Measurements from ENCODE around the gene ZMYM2. TPM values are rescaled to one million over a fixed set of nuclear protein-coding genes. Genes with fewer than 3 reads are reported as not detected.

The ZMYM2 gene
- total RNA-seq, 1 donor from 2014 or later: 61.1 TPM

GRCh38 chr13:20080377-20081164, 122.0 kb downstream of the ZMYM2 start:
- FAIRE-seq: no peak
- no peak for DNase-seq (ENCODE audit: low read depth)
- Histone ChIP-seq H3K36me3 (ENCODE audit: control insufficient read depth, insufficient read depth, low read length) (peaks cover 5% of the 10 kb centered on the region), H3K27me3 (ENCODE audit: control insufficient read depth, insufficient read depth, low read length) (no peaks in the 10 kb centered on the region), H3K4me3 (ENCODE audit: low read depth, low read length) (no peak overlapping the region)
- no peak for TF ChIP-seq CTCF (IDR thresholded peaks at IDR 0.05; ENCODE audit: insufficient read depth, low read length, severe bottlenecking)

- Histone ChIP-seq H3K36me3 (ENCODE audit: control insufficient read depth, insufficient read depth, low read length) (no peaks in the 10 kb centered on the region), H3K27me3 (ENCODE audit: control insufficient read depth, insufficient read depth, low read length) (no peaks in the 10 kb centered on the region), H3K4me3 (ENCODE audit: low read depth, low read length) (no peak overlapping the region)
- FAIRE-seq (no peak), DNase-seq (ENCODE audit: low read depth) (peak; percentile 11)
- TF ChIP-seq CTCF (IDR thresholded peaks at IDR 0.05; ENCODE audit: insufficient read depth, low read length, severe bottlenecking): no peak
Measured at GRCh38 chr13:20090349-20090748, 131.8 kb downstream of the ZMYM2 start.

GRCh38 chr13:20093951-20094350, 135.4 kb downstream of the ZMYM2 start:
- DNase-seq (ENCODE audit: low read depth) (no peak), FAIRE-seq (no peak)
- Histone ChIP-seq H3K4me3 (ENCODE audit: low read depth, low read length) (no peak overlapping the region), H3K36me3 (ENCODE audit: control insufficient read depth, insufficient read depth, low read length) (no peaks in the 10 kb centered on the region), H3K27me3 (ENCODE audit: control insufficient read depth, insufficient read depth, low read length) (no peaks in the 10 kb centered on the region)
- TF ChIP-seq CTCF (IDR thresholded peaks at IDR 0.05; ENCODE audit: insufficient read depth, low read length, severe bottlenecking): no peak

GRCh38 chr13:20099319-20099718, 140.8 kb downstream of the ZMYM2 start:
- no peak overlapping the region for H3K4me3 ChIP-seq (ENCODE audit: low read depth, low read length)
- no peak for DNase-seq (ENCODE audit: low read depth)
- no peaks in the 10 kb centered on the region for H3K36me3 ChIP-seq (ENCODE audit: control insufficient read depth, insufficient read depth, low read length)
- no peaks in the 10 kb centered on the region for H3K27me3 ChIP-seq (ENCODE audit: control insufficient read depth, insufficient read depth, low read length)
- FAIRE-seq: no peak
- TF ChIP-seq CTCF (IDR thresholded peaks at IDR 0.05; ENCODE audit: insufficient read depth, low read length, severe bottlenecking): no peak

GRCh38 chr13:20101467-20102316, 143.2 kb downstream of the ZMYM2 start:
- H3K4me3 ChIP-seq (ENCODE audit: low read depth, low read length): no peak overlapping the region
- no peaks in the 10 kb centered on the region for H3K36me3 ChIP-seq (ENCODE audit: control insufficient read depth, insufficient read depth, low read length)
- H3K27me3 ChIP-seq (ENCODE audit: control insufficient read depth, insufficient read depth, low read length): peaks cover 2% of the 10 kb centered on the region
- FAIRE-seq (no peak), DNase-seq (ENCODE audit: low read depth) (peak; percentile 47)
- no peak for TF ChIP-seq CTCF (IDR thresholded peaks at IDR 0.05; ENCODE audit: insufficient read depth, low read length, severe bottlenecking)
